Transverse colon (tissue), 4 donors: ENCODE measurements around the gene DGKD. TPM values are rescaled to one million over a fixed set of nuclear protein-coding genes. Genes with fewer than 3 reads are reported as not detected.
"Not testable (repeated sequence)": the region's sequence is repeated elsewhere in the genome, so short reads cannot be mapped to it uniquely, and the experiment has no call there.

Experiments used
- DNase-seq: peaks from one replicate; pipeline ENCODE4 v3.0.0-alpha.2; 2019
- H3K27ac ChIP-seq, 4 donors: fragments of 200-600 bp; sonication (generic); 2 replicates each; pipeline ENCODE4 v1.5.1; 2016 to 2018; ENCODE audit warnings: inconsistent platforms in 4 of 4
- H3K27me3 ChIP-seq: fragments of 200-600 bp; sonication (generic); 2 replicates; pipeline ENCODE4 v1.5.1; 2017; ENCODE audit warnings: inconsistent platforms
- H3K36me3 ChIP-seq, 4 donors: fragments of 200-600 bp; sonication (generic); 2 replicates each; pipeline ENCODE4 v1.5.1; 2017 to 2019; ENCODE audit warnings: inconsistent platforms in 4 of 4
- H3K4me1 ChIP-seq, 4 donors: fragments of 200-600 bp; sonication (generic); 2 replicates each; pipeline ENCODE4 v1.5.1; 2017 to 2020; ENCODE audit warnings: inconsistent platforms in 4 of 4
- H3K4me3 ChIP-seq, 4 donors: fragments of 200-600 bp; sonication (generic); 1 replicate in 1 of 4; 2 replicates in 3 of 4; pipeline versions ENCODE4 v1.5.1 to v1.6.1; 2017 to 2019; ENCODE audit warnings: inconsistent platforms in 4 of 4
- H3K9me3 ChIP-seq, 2 donors: fragments of 200-600 bp; sonication (generic); 2 replicates each; pipeline ENCODE4 v1.5.1; 2017 to 2019; ENCODE audit warnings: inconsistent platforms in 2 of 2
- CTCF ChIP-seq, 5 experiments: fragments of 200-600 bp in 3 of 5; fragments of 450-650 bp in 2 of 5; sonication (generic) in 3 of 5; IDR thresholded peaks; 1 replicate in 2 of 5; 2 replicates in 3 of 5; pipeline ENCODE4 v1.5.1; 2016 to 2017; ENCODE audit warnings: antibody characterized with exemption in 5 of 5, inconsistent platforms in 3 of 5, mild to moderate bottlenecking in 2 of 5, moderate library complexity in 1 of 5
- EP300 ChIP-seq: sonication (generic); formaldehyde crosslinking; IDR thresholded peaks from one replicate; pipeline ENCODE4 v1.6.1; 2017; ENCODE audit warnings: antibody characterized with exemption, low read depth
- POLR2A ChIP-seq: fragments of 450-650 bp; IDR thresholded peaks from one replicate; pipeline ENCODE4 v1.6.1; 2016; ENCODE audit warnings: antibody characterized with exemption, mild to moderate bottlenecking, moderate library complexity
- POLR2AphosphoS5 ChIP-seq, 3 donors: sonication (generic); formaldehyde crosslinking; IDR thresholded peaks; one replicate each; pipeline ENCODE4 v1.6.1; 2016; ENCODE audit warnings: antibody characterized with exemption in 3 of 3
- WGBS, 2 donors: methylation state at CpG; one replicate each; pipeline ENCODE4 v1.1.5; 2018; ENCODE audit warnings: low coverage in 1 of 2; 5-methylcytosine and 5-hydroxymethylcytosine counted together
- in situ Hi-C, 4 donors: fragments of 200-750 bp; cut with MboI; loops; one replicate each; pipeline versions ENCODE4 v1.15.0 to v1.15.1; 2017; ENCODE audit warnings: low sequenced_read_pairs in 3 of 4, low pct_ligation_motif_present in 1 of 4, low pct_unique_long_range_greater_than_20kb in 1 of 4
- intact Hi-C: fragments of 100-400 bp; cut with DNase I; formaldehyde crosslinking; loops from one replicate; pipeline ENCODE4 v1.15.1; 2023; ENCODE audit warnings: low total_unique reads
- total RNA-seq, 4 donors: library from RNA; depleted of rRNA; stranded (reverse); fragments of >200 nt; gene quantifications; one replicate each; pipeline ENCODE4 v1.1.0, GENCODE V29; 2016

DGKD gene
- total RNA-seq, 4 donors from 2014 or later, result 55.7 to 166 (median 91.5) TPM

DNA sequence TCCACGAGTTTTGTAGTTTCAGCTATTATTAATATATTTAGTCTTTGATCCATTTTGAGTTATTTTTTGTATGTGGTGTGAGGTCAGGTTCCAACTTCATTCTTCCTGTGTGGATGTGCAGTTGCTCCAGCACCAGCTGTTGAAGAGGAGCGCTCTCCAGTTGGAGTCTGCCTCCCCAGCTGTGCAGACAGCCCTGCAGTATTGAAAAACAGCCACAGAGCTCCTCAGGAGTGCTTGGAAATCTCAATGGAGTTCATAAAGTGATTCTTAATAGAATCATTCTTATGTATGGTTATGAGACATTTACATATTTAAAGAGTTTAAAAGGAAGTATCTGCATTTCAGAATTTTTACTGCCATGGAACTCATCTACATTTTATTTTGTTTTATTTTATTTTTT, 17.3 kb downstream of the DGKD start:
- Histone ChIP-seq H3K36me3 (no peaks in the 10 kb centered on the region), H3K9me3 (no peaks in the 10 kb centered on the region), H3K4me1 (peaks cover 0 to 28% (median 9%) of the 10 kb centered on the region in 4 donors), H3K4me3 (no peak overlapping the region), H3K27me3 (no peaks in the 10 kb centered on the region), H3K27ac (no peak overlapping the region)
- DNase-seq, result no peak
- in situ Hi-C loops, result no loop called here
- intact Hi-C loops, result no loop called here
- 64 to 84% methylated on average over 2 of the region's 2 CpGs for WGBS, 2 donors
- TF ChIP-seq EP300, result no peak
- TF ChIP-seq POLR2A, result no peak
- no peak for TF ChIP-seq POLR2AphosphoS5 (IDR thresholded peaks at IDR 0.05)
- TF ChIP-seq CTCF (IDR thresholded peaks at IDR 0.05), result no peak

DNA sequence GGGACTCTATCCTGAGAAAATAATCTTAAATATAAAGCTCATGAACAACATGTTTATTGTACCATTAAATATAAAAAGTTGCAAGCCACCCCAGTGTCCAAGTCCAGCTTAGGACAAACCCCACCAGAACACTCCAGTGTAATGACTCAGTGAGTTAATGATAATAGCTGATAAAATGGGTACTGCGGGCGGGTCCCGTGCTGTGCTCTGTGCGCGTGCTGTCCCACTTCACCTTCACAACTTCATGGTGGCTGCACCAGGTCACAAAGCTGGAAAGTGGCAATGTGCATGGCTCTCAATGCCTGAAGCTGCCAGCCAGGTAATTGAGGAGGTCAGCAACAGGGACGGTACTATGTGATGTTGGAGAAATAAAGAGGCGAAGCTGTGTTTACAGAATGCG, 18.6 kb downstream of the DGKD start:
- no peaks in the 10 kb centered on the region for H3K9me3 ChIP-seq
- 92% methylated on average over 8 of the region's 8 CpGs; no CpG with 5 or more reads in 1 of the 2 donors for WGBS, 2 donors
- H3K27me3 ChIP-seq, result no peaks in the 10 kb centered on the region
- H3K4me1 ChIP-seq, result peaks cover 0 to 28% (median 9%) of the 10 kb centered on the region in 4 donors
- no peak for DNase-seq
- intact Hi-C loops, result no loop called here
- H3K4me3 ChIP-seq, result no peak overlapping the region
- no peak overlapping the region for H3K27ac ChIP-seq
- in situ Hi-C loops, result no loop called here
- no peaks in the 10 kb centered on the region for H3K36me3 ChIP-seq
- TF ChIP-seq CTCF (IDR thresholded peaks at IDR 0.05), result no peak
- no peak for TF ChIP-seq POLR2AphosphoS5 (IDR thresholded peaks at IDR 0.05)
- TF ChIP-seq EP300, result no peak
- TF ChIP-seq POLR2A, result no peak

DNA sequence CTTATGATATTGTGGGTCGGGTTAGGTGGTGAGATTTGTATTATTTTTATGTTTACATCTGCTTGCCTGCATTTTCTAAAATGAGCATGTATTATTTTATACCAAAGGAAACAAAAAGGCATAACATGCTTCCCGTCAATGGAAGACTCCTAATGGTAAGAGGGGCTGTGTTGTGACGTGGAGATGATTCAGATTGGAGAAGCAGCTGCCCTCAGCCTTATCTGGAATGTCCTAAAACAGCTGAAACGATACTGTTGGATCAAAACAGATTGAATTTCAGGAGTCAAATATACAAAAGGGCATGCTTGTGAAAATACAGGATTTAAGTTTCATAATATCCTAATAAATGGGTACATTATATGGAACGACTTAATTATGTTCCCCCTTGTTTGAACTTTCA, 19.0 kb downstream of the DGKD start:
- peaks cover 0 to 28% (median 9%) of the 10 kb centered on the region in 4 donors for H3K4me1 ChIP-seq
- 81 to 83% methylated on average over 5 of the region's 5 CpGs for WGBS, 2 donors

DNA sequence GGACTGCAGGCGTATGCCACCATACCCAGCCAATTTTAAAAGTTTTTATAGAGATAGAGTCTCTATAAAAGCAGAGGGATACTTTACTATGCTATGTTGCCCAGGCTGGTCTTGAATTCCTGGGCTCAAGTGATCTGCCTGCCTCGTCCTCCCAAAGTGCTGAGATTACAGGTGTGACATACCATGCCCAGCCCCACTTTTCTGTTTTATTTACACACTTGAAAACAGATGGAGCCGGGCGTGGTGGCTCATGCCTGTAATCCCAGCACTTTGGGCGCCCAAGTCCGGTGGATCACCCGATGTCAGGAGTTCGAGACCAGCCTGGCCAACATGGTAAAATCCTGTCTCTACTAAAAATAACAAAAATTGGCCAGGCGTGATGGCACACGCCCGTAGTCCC, 20.5 kb downstream of the DGKD start:
- DNase-seq, H3K36me3 ChIP-seq, H3K4me3 ChIP-seq, intact Hi-C loops, H3K27me3 ChIP-seq, H3K9me3 ChIP-seq, in situ Hi-C loops: not testable (repeated sequence)
- H3K27ac ChIP-seq, result peak overlapping the region in 3 of 4 donors; percentile 18 to 56 (median 21)
- peaks cover 0 to 24% (median 9%) of the 10 kb centered on the region in 4 donors for H3K4me1 ChIP-seq
- 63 to 83% methylated on average over 2 to 11 of the region's 11 CpGs for WGBS, 2 donors

More for the DNA sequence above, 19.0 kb downstream of the DGKD start:
- DNase-seq, result no peak
- H3K36me3 ChIP-seq, result no peaks in the 10 kb centered on the region
- no peaks in the 10 kb centered on the region for H3K9me3 ChIP-seq
- intact Hi-C loops, result no loop called here
- H3K4me3 ChIP-seq, result no peak overlapping the region
- H3K27ac ChIP-seq, result no peak overlapping the region
- in situ Hi-C loops, result no loop called here
- TF ChIP-seq CTCF (IDR thresholded peaks at IDR 0.05) (no peak), EP300 (no peak), POLR2AphosphoS5 (IDR thresholded peaks at IDR 0.05) (no peak), POLR2A (no peak)
- no peaks in the 10 kb centered on the region for H3K27me3 ChIP-seq
